HFFc6 (cell line): ENCODE results near the gene BCO2. TPM values are rescaled to one million over a fixed set of nuclear protein-coding genes. Genes with fewer than 3 reads are reported as not detected.

Source experiments
- DNase-seq: peaks from one replicate; pipeline ENCODE4 v3.0.0-alpha.2; 2018
- H3K27ac Mint-ChIP-seq: 2 replicates; pipeline ENCODE4 v1.8.0; 2020; ENCODE audit warnings: mild to moderate bottlenecking, mixed read lengths
- H3K27me3 Mint-ChIP-seq: 2 replicates; pipeline ENCODE4 v1.8.0; 2021; ENCODE audit warnings: mild to moderate bottlenecking, moderate library complexity, mixed read lengths; ENCODE audit not compliant: insufficient read depth
- H3K36me3 Mint-ChIP-seq: 2 replicates; pipeline ENCODE4 v1.8.0; 2021; ENCODE audit warnings: low read depth, mixed read lengths
- H3K4me1 Mint-ChIP-seq: 2 replicates; pipeline ENCODE4 v1.8.0; 2020; ENCODE audit warnings: low read depth, mixed read lengths
- H3K4me3 Mint-ChIP-seq: 2 replicates; pipeline ENCODE4 v1.8.0; 2020; ENCODE audit warnings: mild to moderate bottlenecking, moderate library complexity, mixed read lengths
- H3K9me3 Mint-ChIP-seq: 2 replicates; pipeline ENCODE4 v1.8.0; 2020; ENCODE audit warnings: mild to moderate bottlenecking, mixed read lengths
- CTCF ChIP-seq: fragments of 200-600 bp; sonication (generic); IDR thresholded peaks from 2 replicates; pipeline ENCODE4 v1.5.0; 2021; ENCODE audit warnings: antibody characterized with exemption, mild to moderate bottlenecking
- total RNA-seq, 6 experiments: library from RNA; stranded (reverse); fragmentation: NEBNext Ultra II Directional; extraction: Animal tissue kit (Norgen Biotek cat#: 25700); gene quantifications; 2 replicates in 1 of 6; 3 replicates in 5 of 6; pipeline ENCODE4 v1.2.3, GENCODE V29; 2021

Gene BCO2
- total RNA-seq, 6 experiments from 2014 or later, result 0.83 to 2.0 (median 1.3) TPM

GRCh38 chr11:112267188-112267591 is 91.9 kb downstream of the BCO2 start:
- no peak for DNase-seq

GRCh38 chr11:112268406-112268805 is 93.1 kb downstream of the BCO2 start:
- peaks cover 2% of the 10 kb centered on the region for H3K27me3 Mint-ChIP-seq
- no peak for DNase-seq
- no peak overlapping the region; the same call in 1 of the 2 replicates for H3K4me3 Mint-ChIP-seq
- TF ChIP-seq CTCF, result no peak
- H3K27ac Mint-ChIP-seq, result no peak overlapping the region
- peaks cover 30% of the 10 kb centered on the region for H3K4me1 Mint-ChIP-seq
- H3K9me3 Mint-ChIP-seq, result no peaks in the 10 kb centered on the region
- no peaks in the 10 kb centered on the region for H3K36me3 Mint-ChIP-seq

More at GRCh38 chr11:112267188-112267591, 91.9 kb downstream of the BCO2 start:
- no peak for TF ChIP-seq CTCF
- no peaks in the 10 kb centered on the region for H3K9me3 Mint-ChIP-seq
- H3K4me3 Mint-ChIP-seq, result no peak overlapping the region
- no peaks in the 10 kb centered on the region for H3K36me3 Mint-ChIP-seq
- H3K27ac Mint-ChIP-seq, result no peak overlapping the region
- H3K4me1 Mint-ChIP-seq, result peaks cover 30% of the 10 kb centered on the region
- H3K27me3 Mint-ChIP-seq, result no peaks in the 10 kb centered on the region; the same call in none of the 2 replicates

Other genes with a start within 250 kb of the BCO2 start
- 10 to 100 TPM in 1 of 6 experiments, 1 to 10 TPM in 5; 8.4 to 11.2 (median 9.7) TPM for gene DIXDC1, start 238.2 kb upstream of the BCO2 start, total RNA-seq
- gene DLAT, start 150.1 kb upstream of the BCO2 start, total RNA-seq, result 10 to 100 TPM; 35.9 to 44.2 (median 42.1) TPM
- gene PIH1D2, start 101.5 kb upstream of the BCO2 start, total RNA-seq, result 1 to 10 TPM in 4 of 6 experiments, under 1 TPM in 2; 0.59 to 1.5 (median 1.1) TPM
- gene NKAPD1, start 101.2 kb upstream of the BCO2 start, total RNA-seq, result 10 to 100 TPM; 17.0 to 22.2 (median 19.8) TPM
- 10 to 100 TPM; 54.7 to 78.5 (median 64.2) TPM for gene TIMM8B, start 88.8 kb upstream of the BCO2 start, total RNA-seq
- gene SDHD, start 88.6 kb upstream of the BCO2 start, total RNA-seq, result 100 to 1,000 TPM in 1 of 6 experiments, 10 to 100 TPM in 5; 81.8 to 105 (median 91.5) TPM
- 1 to 10 TPM in 4 of 6 experiments, under 1 TPM in 2; 0.83 to 1.5 (median 1.2) TPM for gene IL18, start 11.4 kb upstream of the BCO2 start, total RNA-seq
- not detected for gene TEX12, start 8.1 kb upstream of the BCO2 start, total RNA-seq
- gene PTS, start 50.9 kb downstream of the BCO2 start, total RNA-seq, result 10 to 100 TPM; 73.1 to 78.9 (median 75.7) TPM
- gene PLET1, start 85.3 kb downstream of the BCO2 start, total RNA-seq, result not detected